Left lobe of liver (tissue), 2 donors: ENCODE data around the gene TP53AIP1. TPM values are rescaled to one million over a fixed set of nuclear protein-coding genes. Genes with fewer than 3 reads are reported as not detected.

Source experiments
- ATAC-seq: fragments of 200-7000 bp; cut with Tn5 transposase; one replicate; pipeline ENCODE4 v1.9.1; 2020; ENCODE audit warnings: mild to moderate bottlenecking, moderate library complexity
- DNase-seq: peaks from one replicate; pipeline ENCODE4 v3.0.0-alpha.2; 2020; ENCODE audit warnings: low spot score
- total RNA-seq: library from RNA; stranded (reverse); gene quantifications from one replicate; pipeline ENCODE4 v1.2.1, GENCODE V29; 2021
- donor health status: DM: no; HTN: no; CAD: no; lungs with moderate emphysema.
- donor health status: DM: no; HTN: yes; CAD: no.

Gene TP53AIP1
- total RNA-seq, 1 donor from 2014 or later, result not detected

DNA sequence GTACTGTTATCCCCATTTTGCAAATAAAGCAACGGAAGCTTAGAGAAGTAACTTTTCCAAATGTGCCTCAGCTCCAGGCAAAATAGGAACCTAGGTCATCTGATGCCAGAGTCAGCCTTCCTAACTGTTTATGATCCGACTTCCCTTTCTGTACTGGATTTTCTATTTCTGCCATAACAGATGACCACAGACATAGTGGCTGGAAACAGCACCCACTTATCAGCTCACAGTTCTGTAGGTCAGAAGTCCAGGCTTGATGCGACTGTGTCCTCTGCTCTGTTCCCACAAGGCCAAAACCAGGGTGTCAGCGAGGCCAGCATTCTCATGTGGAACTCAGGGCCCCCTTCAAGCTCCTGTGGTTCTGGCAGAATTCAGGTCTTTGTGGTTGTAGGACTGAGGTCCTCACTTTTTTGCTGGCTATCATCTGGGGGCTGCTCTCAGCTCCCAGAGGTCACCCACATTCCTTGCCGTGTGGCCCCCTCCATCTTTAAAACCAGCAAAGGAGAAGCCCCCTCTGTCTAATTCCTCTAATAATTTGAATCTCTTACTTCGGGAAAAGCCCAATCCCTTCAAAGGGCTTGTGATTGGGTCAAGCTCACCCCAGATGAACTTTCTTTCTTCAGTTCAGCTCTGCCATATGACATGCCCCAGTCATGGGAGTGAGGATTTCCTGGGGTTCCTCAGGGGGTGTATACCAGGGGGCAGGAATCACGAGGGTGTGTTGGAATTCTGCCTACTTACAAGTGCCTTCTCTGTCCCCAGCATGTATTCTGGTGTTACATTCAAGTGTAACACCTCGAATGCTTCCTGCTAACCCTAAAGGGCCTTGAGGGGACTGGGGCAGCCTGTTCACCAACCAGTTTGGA is 36.3 kb downstream of the TP53AIP1 start:
- DNase-seq (no peak), ATAC-seq (peak; percentile 17)

DNA sequence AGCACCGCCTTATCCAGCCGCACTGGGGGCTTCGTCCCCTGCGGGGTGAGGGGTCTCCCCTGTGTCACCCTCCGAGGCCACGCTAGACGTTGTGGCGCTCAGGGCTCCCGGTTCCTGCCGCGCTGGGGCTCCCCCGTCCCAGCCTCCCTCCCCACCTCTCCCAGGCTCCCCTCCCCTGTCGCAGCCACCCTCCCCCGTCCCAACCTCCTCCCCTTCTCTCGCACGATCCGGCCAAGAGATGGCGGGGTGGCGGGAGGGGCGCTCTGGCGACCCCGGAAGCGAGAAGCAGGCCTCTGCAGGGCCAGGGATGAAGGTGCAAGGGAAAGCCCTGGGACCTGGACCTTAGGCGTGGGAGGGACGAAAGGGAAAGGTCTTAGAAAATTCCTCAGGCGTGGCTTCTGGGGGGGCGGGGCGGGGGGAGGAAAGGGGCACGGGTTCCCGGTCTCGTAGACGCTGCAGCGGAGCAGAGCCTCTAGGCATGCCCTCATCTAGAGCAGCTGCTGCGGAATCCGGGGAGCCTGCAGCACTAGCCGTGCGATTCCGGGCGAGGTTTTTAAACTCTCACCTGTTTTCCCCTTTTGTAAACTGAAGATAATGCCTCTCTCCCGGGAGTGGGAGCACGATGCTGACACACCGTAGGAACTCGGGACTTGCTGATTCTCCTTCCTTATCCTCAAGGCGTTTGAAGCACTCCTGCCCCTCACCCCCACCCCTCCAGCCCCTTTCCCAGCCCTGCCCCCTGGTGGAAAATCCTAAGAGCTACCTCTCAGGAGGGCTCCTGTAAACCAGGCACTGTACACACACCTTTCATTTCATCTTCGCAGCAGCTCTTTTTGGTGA is 37.1 kb downstream of the TP53AIP1 start:
- peak; percentile 55 for ATAC-seq
- DNase-seq, result no peak

GRCh38 chr11:128904656-128905344 is 37.9 kb downstream of the TP53AIP1 start:
- ATAC-seq, result peak; percentile 4

DNA sequence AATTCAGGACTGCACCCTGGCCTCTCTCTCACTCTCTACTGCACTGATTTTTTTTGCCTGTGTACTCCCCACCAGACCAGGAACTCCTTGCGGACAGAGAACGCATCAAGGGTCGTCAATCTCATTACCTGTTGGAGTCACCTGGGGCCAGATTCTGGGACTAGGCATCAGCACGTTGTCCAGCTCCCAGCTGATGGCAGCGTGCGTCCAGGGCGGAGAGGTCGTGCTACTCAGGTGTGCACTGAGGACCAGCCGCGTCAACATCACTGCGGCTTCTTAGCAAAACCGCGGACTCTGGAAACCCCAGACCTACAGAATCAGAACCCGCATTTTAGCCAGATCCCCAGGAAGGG is 38.4 kb downstream of the TP53AIP1 start:
- no peak for ATAC-seq
- DNase-seq, result no peak

More at GRCh38 chr11:128904656-128905344, 37.9 kb downstream of the TP53AIP1 start:
- no peak for DNase-seq

DNA sequence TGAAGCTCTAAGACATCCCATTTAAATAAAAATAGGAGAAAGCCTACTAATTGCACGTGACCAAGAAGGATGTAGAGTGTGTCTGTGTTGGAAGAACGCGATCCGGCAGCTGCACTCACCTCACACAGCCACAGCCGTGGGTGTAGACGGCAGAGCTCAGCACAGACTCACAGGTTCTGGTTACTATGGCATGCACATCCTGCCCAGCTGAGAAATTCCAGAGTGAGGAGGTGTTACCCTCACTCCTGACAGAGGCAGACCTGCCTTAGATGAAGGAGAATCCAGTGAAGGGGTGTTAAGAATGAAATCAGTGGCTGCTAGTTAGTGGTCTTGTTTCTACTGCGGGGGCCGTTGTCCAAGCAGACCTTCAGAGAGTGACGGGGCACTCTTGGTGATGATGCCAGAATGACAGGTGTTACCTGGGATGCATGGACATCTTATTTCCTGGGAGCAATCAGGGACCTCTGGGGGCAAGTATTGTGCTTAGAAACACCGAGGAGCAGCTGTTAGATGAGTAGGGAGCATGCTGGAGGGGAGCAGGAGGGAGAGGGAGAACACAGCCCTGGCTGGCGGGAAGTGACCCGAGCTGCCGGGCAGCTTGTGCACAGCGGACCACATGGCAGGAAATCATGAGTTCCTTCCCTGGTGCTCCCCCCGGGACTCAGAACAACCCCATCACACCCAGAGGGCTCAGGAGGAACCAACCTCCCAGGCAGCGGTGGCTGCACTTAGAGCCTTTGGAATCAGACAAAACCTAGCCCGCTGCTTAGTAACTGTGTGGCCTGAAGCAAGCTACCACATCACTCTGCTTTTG is 39.2 kb downstream of the TP53AIP1 start:
- no peak for DNase-seq
- ATAC-seq, result peak; percentile 17

DNA sequence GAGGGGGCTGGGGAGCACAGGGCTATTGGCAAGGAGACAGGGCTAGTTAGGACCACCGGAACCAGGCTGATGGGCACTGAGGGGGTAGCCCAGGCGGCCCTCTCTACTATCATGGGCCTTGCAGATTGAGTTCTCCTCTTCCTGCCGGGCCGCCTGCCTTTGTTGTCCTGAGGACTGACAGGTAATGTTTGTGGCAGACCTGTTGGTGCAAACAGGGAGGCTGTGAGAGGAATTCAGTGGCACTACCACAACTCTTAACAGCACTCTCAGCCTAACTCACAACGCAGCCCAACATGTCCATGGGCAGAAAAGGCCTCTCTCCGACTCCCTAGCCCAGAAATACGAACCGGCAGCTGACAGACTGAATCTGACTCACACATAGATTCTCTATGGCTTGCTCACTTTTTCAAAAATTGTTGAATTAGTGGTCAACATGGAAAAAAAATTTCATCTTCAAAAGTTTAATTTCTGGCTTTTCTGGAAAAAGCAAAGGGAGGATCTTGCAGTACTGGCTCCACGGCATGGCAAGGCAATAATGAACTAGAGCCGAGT is 40.1 kb downstream of the TP53AIP1 start:
- no peak for ATAC-seq
- DNase-seq, result no peak

- DNase-seq, result no peak
- no peak for ATAC-seq
Measured at GRCh38 chr11:128901653-128902514, 40.8 kb downstream of the TP53AIP1 start.

GRCh38 chr11:128900468-128900867 is 42.2 kb downstream of the TP53AIP1 start:
- peak; percentile 81 for ATAC-seq
- peak; percentile 88 for DNase-seq

- ATAC-seq (peak; percentile 38), DNase-seq (peak; percentile 82)
Measured at GRCh38 chr11:128898580-128899344, 43.9 kb downstream of the TP53AIP1 start.

DNA sequence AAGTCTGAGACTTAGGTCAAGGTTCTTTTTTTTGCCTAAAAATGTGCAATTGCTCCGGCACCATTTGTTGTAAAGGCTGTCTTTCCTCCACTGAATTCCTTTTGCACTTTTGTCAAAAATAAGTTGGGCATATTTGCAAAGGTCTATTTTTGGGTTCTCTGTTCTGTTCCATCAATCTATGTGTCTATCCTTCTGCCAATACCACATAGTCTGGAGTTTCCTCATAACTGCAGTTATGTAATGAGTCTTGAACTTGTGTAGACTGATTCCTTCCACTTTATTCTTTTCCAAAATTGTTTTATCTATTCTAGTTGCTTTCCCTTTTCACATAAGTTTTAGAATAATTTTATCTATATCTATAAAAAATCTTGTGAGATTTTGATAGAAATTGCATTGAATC is 44.8 kb downstream of the TP53AIP1 start:
- ATAC-seq, result no peak
- no peak for DNase-seq

DNA sequence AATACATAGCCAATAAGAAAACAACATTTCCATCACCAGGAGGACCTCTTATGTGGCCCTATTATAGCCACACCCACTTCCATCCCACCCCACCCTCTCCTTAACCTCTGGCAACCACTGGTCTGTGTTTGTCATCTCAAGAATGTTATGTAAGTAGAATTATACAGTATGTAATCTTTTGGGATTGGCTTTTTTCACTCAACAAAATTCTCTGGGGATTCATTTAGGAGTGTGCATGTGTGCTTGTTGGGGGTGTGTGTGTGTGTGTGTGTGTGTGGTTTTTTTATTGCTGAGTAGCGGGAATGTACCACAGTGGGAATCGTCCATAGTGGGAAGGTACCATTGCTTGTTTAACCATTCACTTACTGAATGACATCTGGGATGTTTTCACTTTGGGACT is 46.3 kb downstream of the TP53AIP1 start:
- ATAC-seq, result no peak
- DNase-seq, result no peak

- DNase-seq, result no peak
- peak; percentile 4 for ATAC-seq
Measured at GRCh38 chr11:128895526-128895925, 47.1 kb downstream of the TP53AIP1 start.

DNA sequence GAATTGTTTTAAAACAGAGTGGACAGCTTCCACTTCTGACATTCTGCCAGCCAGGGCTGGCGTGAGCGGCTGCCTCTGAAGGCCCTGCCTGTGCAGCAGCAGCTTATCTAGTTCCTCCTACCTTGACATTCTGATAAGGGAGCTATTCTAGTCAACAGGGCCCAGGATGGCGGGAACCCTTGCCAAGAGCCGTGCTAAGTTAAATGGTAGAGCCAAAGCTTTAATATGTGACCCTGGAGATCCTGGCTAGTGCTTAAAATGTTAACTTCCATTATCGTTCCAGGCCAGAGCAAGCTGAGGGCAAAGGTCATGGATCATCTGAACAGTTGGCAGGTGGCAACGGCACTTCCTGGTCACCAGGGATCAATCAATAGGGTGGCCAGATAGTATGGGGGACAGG is 48.0 kb downstream of the TP53AIP1 start:
- ATAC-seq (peak; percentile 86), DNase-seq (peak; percentile 92)

- DNase-seq, result no peak
- ATAC-seq, result no peak
Measured at GRCh38 chr11:128894286-128894681, 48.4 kb downstream of the TP53AIP1 start.

GRCh38 chr11:128893578-128894285 is 48.9 kb downstream of the TP53AIP1 start:
- ATAC-seq, result no peak
- DNase-seq, result no peak

DNA sequence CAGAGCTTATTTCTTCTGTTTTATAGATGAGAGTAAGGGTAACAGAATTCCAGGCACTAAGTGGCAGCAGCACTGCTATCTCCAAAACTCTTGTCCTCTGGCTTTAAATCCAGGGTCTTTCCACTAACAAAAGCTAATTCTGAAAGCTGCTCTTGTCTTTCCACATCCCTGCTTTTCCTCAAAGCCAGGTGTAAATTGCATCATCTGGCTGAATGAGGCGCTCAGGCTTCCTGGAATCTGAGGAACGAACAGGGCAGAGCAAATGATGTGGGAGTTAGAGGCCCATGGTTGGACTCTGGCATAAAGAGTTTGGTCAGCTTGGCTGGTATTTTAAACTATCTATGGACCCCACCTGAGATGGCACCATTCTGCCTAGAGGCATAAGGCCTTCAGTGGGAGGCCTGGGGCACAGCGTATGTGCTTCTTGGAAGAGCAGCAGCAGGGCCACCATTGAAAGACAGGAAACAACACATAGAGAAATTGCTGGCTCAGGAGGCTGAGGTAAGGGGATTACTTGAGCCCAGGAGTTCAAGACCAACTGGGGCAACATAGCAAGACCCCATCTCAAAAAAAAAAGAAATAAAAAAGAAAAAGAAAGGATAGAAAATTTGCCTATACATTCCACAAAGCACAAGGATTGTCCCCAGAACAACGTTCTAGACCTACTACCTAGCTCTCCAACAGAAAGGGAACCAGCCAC is 49.7 kb downstream of the TP53AIP1 start:
- ATAC-seq (no peak), DNase-seq (no peak)

- DNase-seq (no peak), ATAC-seq (no peak)
Measured at GRCh38 chr11:128891913-128892398, 50.7 kb downstream of the TP53AIP1 start.
